ENCODE results near the gene ELOVL5. TPM values are rescaled to one million over a fixed set of nuclear protein-coding genes. Genes with fewer than 3 reads are reported as not detected.
"Not testable (repeated sequence)": the region's sequence is repeated elsewhere in the genome, so short reads cannot be mapped to it uniquely, and the experiment has no call there.

Gene ELOVL5, protein sequence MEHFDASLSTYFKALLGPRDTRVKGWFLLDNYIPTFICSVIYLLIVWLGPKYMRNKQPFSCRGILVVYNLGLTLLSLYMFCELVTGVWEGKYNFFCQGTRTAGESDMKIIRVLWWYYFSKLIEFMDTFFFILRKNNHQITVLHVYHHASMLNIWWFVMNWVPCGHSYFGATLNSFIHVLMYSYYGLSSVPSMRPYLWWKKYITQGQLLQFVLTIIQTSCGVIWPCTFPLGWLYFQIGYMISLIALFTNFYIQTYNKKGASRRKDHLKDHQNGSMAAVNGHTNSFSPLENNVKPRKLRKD
- total RNA-seq: 100 to 1,000 TPM; 101 to 110 TPM

DNA sequence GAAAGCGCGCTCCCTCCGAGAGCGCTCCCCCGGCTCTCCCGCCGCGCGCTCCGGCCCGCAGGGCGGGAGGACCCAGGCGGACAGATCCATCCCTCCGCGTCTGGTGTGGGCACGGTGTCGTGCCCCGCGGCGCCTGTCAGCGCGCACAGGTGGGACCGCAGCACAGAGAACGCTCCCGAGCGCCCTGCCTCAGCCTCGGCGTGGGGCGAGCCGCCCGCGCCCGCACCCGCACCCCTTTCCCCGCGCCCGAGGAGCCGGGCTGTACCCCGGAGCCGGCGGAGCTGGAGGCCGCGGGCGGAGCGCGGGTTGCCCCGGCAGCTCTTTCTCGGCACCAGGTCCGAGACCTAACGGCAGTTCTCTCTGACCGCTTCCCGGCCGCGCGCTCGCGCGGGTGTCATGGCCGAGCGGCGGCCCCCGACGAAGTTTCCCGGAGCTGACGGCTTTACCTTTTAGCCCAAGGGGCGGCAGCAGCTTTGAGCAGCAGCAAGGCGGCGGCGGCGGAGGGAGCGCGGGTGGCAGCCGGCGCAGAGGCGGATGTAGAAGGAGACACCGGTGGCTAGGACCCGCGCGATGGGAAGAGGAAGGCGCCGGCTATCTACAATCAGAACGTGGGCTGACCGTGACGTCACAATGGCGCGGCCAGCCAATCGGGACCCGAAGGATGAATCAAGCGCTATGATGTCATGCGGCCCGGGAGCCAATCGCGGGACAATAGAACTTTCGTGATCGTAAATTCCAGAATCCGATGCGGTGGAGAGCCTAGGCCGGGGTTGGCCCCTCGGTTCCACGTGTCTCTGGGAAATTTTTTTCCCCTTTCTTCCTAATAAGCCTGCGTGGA is at the start of gene ELOVL5:
ELOVL5 (minus strand) TSS at position 580 of the 838 bp plus-strand sequence. CDS start 53,251 bp downstream, outside the sequence.
- Mint-ChIP-seq H3K36me3 (peaks cover 14% of the 10 kb centered on the region), H3K9me3 (no peaks in the 10 kb centered on the region), H3K4me3 (peak within 1 kb of the TSS; percentile 95), H3K27me3 (peaks cover 7% of the 10 kb centered on the region), H3K4me1 (peaks cover 34% of the 10 kb centered on the region), H3K27ac (peak within 1 kb of the TSS; percentile 94)
- ATAC-seq (ENCODE audit: low read depth) (peak; percentile 81), DNase-seq (peak; percentile 94)
- POLR2A ChIA-PET: interaction anchor here (0.8 to 3.4 kb wide), 13 partner anchors 8 to 199 kb away, joined by 3 to 71 read pairs (median 6); no protein-coding TSS in a partner anchor

DNA sequence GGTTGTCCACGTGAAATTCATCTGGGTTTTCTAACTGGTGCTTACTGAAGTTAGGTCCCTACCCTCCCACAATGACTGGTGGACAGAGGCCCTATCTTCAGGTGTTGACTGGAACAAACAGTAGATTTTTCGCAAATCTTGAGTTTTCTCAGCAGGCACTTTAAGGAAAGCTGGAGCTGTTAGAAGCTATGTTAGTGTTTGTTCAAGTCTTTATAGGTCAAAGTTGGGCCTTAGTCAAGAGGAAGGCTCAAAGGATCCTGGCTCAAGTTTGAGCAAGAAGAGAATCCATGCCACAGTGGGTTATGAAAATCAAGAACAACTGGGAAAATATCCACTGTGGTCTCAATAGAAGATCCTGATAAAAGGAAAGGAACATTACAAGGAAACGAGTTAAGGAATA is 48.5 kb upstream of the ELOVL5 start:
- POLR2A ChIA-PET: no interaction called here
- no peak overlapping the region for H3K27ac Mint-ChIP-seq
- H3K27me3 Mint-ChIP-seq: no peaks in the 10 kb centered on the region
- DNase-seq: no peak
- no peaks in the 10 kb centered on the region for H3K9me3 Mint-ChIP-seq
- no peak for ATAC-seq (ENCODE audit: low read depth)
- H3K36me3 Mint-ChIP-seq: no peaks in the 10 kb centered on the region
- no peak overlapping the region for H3K4me3 Mint-ChIP-seq
- no peaks in the 10 kb centered on the region for H3K4me1 Mint-ChIP-seq

DNA sequence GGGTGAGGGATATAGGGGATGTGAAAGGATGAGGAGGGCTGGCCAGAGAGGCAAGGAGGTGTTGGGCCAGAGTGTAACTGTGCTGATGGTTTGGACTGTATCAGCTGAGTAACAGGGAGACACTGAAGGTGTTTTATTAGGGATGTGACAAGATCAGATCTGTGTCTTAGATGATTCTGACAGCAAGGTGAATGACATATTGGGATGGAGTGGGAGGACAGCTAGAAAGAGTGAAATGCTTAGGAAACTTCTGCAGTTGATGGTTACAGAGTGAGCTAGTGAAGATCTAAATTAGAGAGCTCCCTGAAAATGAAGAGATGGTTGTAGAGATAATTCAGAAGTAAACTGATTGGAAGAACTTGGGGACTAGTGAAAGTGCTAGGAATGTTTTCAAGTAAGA is 47.2 kb upstream of the ELOVL5 start:
- POLR2A ChIA-PET: no interaction called here
- no peak overlapping the region for H3K4me3 Mint-ChIP-seq
- no peak overlapping the region for H3K27ac Mint-ChIP-seq
- ATAC-seq (ENCODE audit: low read depth) (no peak), DNase-seq (no peak)
- H3K4me1 Mint-ChIP-seq: no peaks in the 10 kb centered on the region
- H3K9me3 Mint-ChIP-seq: no peaks in the 10 kb centered on the region
- H3K27me3 Mint-ChIP-seq: no peaks in the 10 kb centered on the region
- no peaks in the 10 kb centered on the region for H3K36me3 Mint-ChIP-seq

DNA sequence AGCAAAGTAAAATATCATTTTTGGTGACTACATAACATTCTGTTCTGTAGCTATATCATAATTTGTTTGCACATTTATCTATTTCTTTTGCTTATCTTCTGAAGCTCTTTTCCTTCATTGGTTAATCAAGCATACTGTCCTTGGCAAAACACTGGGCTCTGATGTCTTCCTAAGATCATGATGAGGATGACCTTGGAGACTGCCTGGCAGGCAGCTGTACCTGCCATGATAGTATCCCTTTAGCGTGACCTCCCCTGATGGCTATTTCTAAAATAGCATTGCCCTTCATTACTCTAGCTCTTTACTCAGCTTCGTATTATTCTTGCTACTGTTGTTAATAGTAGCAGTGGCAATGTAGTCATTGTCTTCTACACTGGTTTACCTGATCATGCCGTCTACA is 46.0 kb upstream of the ELOVL5 start:
- Mint-ChIP-seq H3K36me3 (no peaks in the 10 kb centered on the region), H3K27ac (no peak overlapping the region), H3K9me3 (no peaks in the 10 kb centered on the region), H3K4me3 (no peak overlapping the region), H3K4me1 (no peaks in the 10 kb centered on the region), H3K27me3 (no peaks in the 10 kb centered on the region)
- DNase-seq (no peak), ATAC-seq (ENCODE audit: low read depth) (no peak)
- POLR2A ChIA-PET: interaction anchor here (0.9 kb wide), 1 partner anchor 201 kb away, joined by 3 read pairs; no protein-coding TSS in a partner anchor

DNA sequence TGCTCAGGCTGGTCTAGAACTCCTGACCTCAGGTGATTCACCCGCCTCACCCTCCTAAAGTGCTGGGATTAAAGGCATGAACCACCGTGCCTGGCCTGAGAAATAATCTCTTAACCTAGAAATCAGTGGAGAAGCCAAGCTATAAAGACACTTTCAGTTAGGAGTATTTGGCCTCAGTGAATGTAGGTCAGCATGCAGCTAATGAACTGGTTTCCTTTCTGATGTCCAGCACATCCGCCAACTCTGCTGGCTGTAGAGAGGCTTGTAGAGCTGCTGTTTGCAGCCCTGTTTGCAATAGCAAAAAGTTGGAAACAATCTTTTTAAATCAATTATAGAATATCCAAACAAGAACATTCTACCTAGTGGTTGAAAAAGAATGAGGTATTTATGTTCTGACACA is 42.4 kb upstream of the ELOVL5 start:
- no peak overlapping the region for H3K27ac Mint-ChIP-seq
- ATAC-seq (ENCODE audit: low read depth): no peak
- H3K36me3 Mint-ChIP-seq: no peaks in the 10 kb centered on the region

DNA sequence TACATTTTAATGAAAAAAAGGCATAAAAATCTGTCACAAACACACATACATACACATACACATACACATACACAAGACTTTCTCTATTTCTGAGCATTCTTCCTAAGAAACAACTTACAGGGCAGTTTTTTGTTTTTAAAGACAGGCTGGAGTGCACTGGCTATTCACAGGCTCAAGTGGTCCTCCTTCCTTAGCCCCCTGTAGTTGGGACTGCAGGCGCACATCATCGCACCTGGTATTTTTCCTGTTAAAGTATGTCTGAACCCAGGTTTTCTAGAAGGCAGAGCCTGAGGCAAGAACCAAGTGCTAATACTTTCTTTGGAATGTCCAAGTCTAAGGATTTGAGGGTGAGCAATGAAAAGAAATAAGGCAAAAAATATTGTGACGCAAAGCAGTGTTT is 41.3 kb upstream of the ELOVL5 start:
- no peaks in the 10 kb centered on the region for H3K36me3 Mint-ChIP-seq
- H3K9me3 Mint-ChIP-seq: peaks cover 4% of the 10 kb centered on the region
- H3K27me3 Mint-ChIP-seq: peaks cover 8% of the 10 kb centered on the region
- no peak overlapping the region for H3K27ac Mint-ChIP-seq
- H3K4me3 Mint-ChIP-seq: no peak overlapping the region
- ATAC-seq (ENCODE audit: low read depth) (no peak), DNase-seq (no peak)
- POLR2A ChIA-PET: interaction anchor here (0.6 kb wide), 1 partner anchor 42 kb away, joined by 3 read pairs; the partner anchor contains the start of gene ELOVL5
- H3K4me1 Mint-ChIP-seq: no peaks in the 10 kb centered on the region

More for the DNA sequence above, 42.4 kb upstream of the ELOVL5 start:
- Mint-ChIP-seq H3K4me1 (no peaks in the 10 kb centered on the region), H3K4me3 (no peak overlapping the region), H3K9me3 (peaks cover 4% of the 10 kb centered on the region), H3K27me3 (peaks cover 5% of the 10 kb centered on the region)
- POLR2A ChIA-PET: no interaction called here
- DNase-seq: no peak

DNA sequence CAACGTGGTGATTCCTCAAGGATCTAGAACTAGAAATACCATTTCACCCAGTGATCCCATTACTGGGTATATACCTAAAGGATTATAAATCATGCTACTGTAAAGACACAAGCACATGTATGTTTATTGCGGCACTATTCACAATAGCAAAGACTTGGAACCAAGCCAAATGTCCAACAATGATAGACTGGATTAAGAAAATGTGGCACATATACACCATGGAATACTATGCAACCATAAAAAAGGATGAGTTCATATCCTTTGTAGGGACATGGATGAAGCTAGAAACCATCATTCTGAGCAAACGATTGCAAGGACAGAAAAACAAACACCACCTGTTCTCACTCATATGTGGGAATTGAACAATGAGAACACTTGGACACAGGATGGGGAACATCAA is 39.9 kb upstream of the ELOVL5 start:
- H3K27ac Mint-ChIP-seq; H3K27me3 Mint-ChIP-seq; ATAC-seq (ENCODE audit: low read depth); H3K4me1 Mint-ChIP-seq; POLR2A ChIA-PET; DNase-seq; H3K4me3 Mint-ChIP-seq; H3K9me3 Mint-ChIP-seq; H3K36me3 Mint-ChIP-seq: not testable (repeated sequence)

DNA sequence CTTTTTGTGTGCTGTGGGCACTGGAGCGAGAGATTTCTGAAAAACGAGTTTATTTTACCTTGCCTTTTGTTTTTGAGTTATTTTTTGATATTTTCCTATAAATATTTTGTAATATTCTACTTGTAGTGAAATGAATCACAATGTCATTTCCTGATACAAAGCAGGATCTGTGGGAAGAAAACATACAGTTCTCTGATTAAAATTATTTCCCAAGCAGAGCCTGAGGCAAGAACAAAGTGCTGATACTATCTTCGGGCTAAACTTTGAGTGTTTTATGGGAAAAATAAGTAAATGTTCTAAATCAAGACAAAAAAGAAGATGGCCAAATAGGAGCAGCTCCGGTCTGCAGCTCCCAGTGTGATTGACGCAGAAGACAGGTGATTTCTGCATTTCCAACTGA is 33.7 kb upstream of the ELOVL5 start:
- no peak overlapping the region for H3K27ac Mint-ChIP-seq

DNA sequence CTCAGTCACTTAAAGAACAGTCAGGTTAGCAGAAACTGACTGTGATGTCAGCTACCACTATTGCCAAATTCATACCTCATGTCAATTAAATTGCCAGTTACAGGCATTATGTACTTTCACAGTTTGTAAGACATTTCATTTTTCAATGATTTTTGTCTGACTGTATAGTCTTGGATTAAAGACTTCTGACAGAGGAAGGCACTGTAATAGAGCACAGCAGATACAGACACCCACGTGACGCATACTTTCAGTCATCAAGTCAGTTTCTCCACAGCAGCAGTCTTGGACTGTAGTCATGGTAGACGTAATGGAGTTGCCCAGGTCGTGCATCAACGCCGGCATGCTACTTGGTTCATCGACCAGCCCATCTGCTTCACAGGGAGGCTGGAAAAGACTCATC is 29.5 kb upstream of the ELOVL5 start:
- Mint-ChIP-seq H3K27me3 (peaks cover 35% of the 10 kb centered on the region), H3K9me3 (no peaks in the 10 kb centered on the region), H3K4me3 (no peak overlapping the region), H3K36me3 (no peaks in the 10 kb centered on the region), H3K4me1 (no peaks in the 10 kb centered on the region), H3K27ac (no peak overlapping the region)
- POLR2A ChIA-PET: no interaction called here
- DNase-seq: no peak
- ATAC-seq (ENCODE audit: low read depth): no peak

More for the DNA sequence above, 33.7 kb upstream of the ELOVL5 start:
- Mint-ChIP-seq H3K9me3 (peaks cover 3% of the 10 kb centered on the region), H3K4me3 (no peak overlapping the region), H3K36me3 (no peaks in the 10 kb centered on the region), H3K4me1 (no peaks in the 10 kb centered on the region), H3K27me3 (peaks cover 24% of the 10 kb centered on the region)
- DNase-seq (no peak), ATAC-seq (ENCODE audit: low read depth) (no peak)
- POLR2A ChIA-PET: no interaction called here

DNA sequence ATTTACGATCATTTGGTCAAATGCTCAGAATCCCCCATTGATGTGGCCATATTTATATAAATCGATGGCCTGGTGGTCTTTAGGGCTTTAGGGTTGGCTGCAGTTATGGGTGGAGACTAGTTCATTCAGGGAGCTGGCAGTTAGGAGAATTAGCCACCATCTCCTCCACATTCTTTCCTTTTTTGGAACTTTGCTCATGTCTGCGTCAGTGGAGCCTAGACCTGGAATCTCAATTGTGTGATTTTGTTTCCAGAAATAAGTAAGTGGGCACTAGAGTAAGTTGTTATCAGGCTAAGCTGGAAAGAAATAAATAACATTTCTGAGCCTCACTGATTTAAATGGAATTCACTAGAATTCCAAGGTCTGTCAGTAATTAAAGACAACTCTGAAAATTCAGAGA is 29.0 kb upstream of the ELOVL5 start:
- DNase-seq: no peak
- POLR2A ChIA-PET: no interaction called here
- Mint-ChIP-seq H3K9me3 (no peaks in the 10 kb centered on the region), H3K36me3 (no peaks in the 10 kb centered on the region), H3K4me1 (no peaks in the 10 kb centered on the region), H3K27ac (no peak overlapping the region), H3K4me3 (no peak overlapping the region), H3K27me3 (peaks cover 35% of the 10 kb centered on the region)
- ATAC-seq (ENCODE audit: low read depth): no peak

DNA sequence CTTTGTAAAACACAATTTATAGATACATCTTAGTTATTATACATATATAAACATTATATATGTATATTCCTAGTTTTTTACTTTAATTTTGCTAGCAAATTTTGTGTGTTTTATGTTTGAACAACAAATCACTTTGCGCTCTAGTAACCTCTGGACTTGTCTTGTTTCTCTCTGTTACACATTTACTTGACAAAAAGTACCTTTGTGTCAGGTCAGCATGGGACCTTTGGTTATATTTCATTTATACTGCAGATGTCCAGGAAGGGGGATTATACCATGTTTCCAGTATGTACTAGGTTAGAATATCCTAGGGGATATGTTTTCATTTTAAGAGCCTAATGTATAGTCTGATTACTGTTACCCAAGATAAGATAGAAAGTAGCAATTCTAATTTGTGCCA is 28.5 kb upstream of the ELOVL5 start:
- peaks cover 33% of the 10 kb centered on the region for H3K27me3 Mint-ChIP-seq
- DNase-seq (no peak), ATAC-seq (ENCODE audit: low read depth) (no peak)
- H3K36me3 Mint-ChIP-seq: no peaks in the 10 kb centered on the region
- POLR2A ChIA-PET: no interaction called here
- no peak overlapping the region for H3K27ac Mint-ChIP-seq
- no peak overlapping the region for H3K4me3 Mint-ChIP-seq
- no peaks in the 10 kb centered on the region for H3K4me1 Mint-ChIP-seq
- no peaks in the 10 kb centered on the region for H3K9me3 Mint-ChIP-seq

DNA sequence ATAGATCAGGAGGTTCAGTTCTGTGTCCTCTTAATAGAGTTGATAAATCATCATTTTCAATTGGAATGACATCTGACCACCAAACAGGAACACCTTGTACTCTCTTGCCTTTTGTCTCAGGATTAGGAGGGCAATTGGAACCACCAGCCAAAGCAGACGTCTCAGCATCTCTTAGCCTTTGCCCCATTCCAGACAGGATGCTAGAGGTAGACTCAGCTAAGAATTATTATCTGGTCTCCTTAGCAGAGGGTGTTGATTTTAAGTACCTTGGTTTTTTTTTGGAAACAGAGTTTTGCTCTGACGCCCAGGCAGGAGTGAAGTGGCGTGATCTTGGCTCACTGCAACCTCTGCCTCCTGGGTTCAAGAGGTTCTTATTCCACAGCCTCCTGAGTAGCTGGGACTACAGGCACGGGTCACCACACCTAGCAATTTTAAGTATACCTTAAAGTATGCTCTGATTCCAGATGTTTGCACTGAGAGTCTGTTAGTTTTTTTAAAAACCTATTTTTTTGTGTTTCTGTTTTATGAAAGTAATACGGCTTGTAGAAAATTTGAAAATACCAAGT is 28.0 kb upstream of the ELOVL5 start:
- H3K4me1 Mint-ChIP-seq: no peaks in the 10 kb centered on the region
- no peak overlapping the region for H3K4me3 Mint-ChIP-seq
- ATAC-seq (ENCODE audit: low read depth) (no peak), DNase-seq (no peak)
- peaks cover 33% of the 10 kb centered on the region for H3K27me3 Mint-ChIP-seq
- no peak overlapping the region for H3K27ac Mint-ChIP-seq
- no peaks in the 10 kb centered on the region for H3K36me3 Mint-ChIP-seq
- H3K9me3 Mint-ChIP-seq: no peaks in the 10 kb centered on the region
- POLR2A ChIA-PET: no interaction called here

DNA sequence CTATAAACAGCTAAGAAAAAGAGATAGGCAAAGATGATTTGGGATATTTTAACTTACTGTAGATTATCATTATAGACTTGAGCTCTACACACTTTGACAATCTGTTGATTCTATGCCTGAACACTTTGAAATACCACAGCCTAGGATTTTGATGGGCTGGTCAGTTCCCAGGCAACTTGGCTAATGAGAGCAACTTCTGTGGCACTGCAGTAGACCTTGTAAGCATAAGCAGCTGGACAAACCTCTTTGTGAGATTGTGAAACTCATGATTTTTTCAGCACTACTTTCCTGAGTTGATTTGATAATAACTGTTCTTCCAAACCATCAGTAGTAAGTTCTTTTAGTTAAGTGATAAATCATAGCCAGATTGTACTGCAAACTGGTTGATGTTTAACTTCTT is 27.1 kb upstream of the ELOVL5 start:
- peaks cover 33% of the 10 kb centered on the region for H3K27me3 Mint-ChIP-seq
- no peak overlapping the region for H3K4me3 Mint-ChIP-seq
- no peak overlapping the region for H3K27ac Mint-ChIP-seq
- no peaks in the 10 kb centered on the region for H3K36me3 Mint-ChIP-seq
- no peak for ATAC-seq (ENCODE audit: low read depth)
- no peaks in the 10 kb centered on the region for H3K4me1 Mint-ChIP-seq
- POLR2A ChIA-PET: no interaction called here
- no peak for DNase-seq
- H3K9me3 Mint-ChIP-seq: no peaks in the 10 kb centered on the region

DNA sequence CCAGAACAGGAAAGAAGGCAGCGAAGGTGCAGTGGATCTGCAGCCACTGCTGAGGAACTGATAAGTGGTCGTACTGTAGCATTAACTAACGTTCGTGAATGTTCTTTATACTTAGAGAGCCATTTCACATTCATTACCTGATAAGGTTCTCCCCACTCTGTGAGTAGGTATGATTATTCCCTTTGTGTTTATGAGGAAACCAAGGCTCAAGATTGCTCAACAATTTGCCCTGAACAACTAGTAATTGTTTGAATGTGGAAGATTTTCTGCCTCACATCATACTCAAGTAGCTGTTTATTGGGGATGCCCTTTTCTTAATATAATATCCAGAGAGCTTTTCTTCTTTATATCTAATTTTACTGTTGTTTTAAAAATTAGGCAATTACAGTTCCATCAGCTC is 24.9 kb upstream of the ELOVL5 start:
- no peaks in the 10 kb centered on the region for H3K36me3 Mint-ChIP-seq
- peaks cover 39% of the 10 kb centered on the region for H3K27me3 Mint-ChIP-seq
- no peak for DNase-seq
- no peak overlapping the region for H3K27ac Mint-ChIP-seq
- H3K9me3 Mint-ChIP-seq: no peaks in the 10 kb centered on the region
- POLR2A ChIA-PET: no interaction called here
- H3K4me1 Mint-ChIP-seq: no peaks in the 10 kb centered on the region
- no peak for ATAC-seq (ENCODE audit: low read depth)
- H3K4me3 Mint-ChIP-seq: no peak overlapping the region

Data from activated naive CD8-positive, alpha-beta T cell treated with anti-CD3 and anti-CD28 coated beads, Interleukin-2, amount 10 ng/mL, durations not matched to agents 7 days and 5 days (primary cell).